GM21576 (cell line): Measurements from ENCODE around the gene OR14A2.
A peak's percentile ranks its signal among the peaks of the same experiment; 100 is the strongest.
"Not testable (repeated sequence)": the region's sequence is repeated elsewhere in the genome, so short reads cannot be mapped to it uniquely, and the experiment has no call there.

ENCODE experiments used
- ATAC-seq: cut with Tn5 transposase; IDR thresholded peaks from one replicate; pipeline ENCODE4 v1.9.1; 2021; ENCODE audit warnings: mild to moderate bottlenecking, moderate library complexity; ENCODE audit not compliant: unreplicated experiment

Gene OR14A2

GRCh38 chr1:247748041-247748440 is at the start of gene OR14A2:
OR14A2 (minus strand) TSS chr1:247748141.
- no peak for ATAC-seq

GRCh38 chr1:247797518-247797917 is 49.6 kb upstream of the OR14A2 start:
- ATAC-seq, result no peak

GRCh38 chr1:247769603-247770002 is 21.7 kb upstream of the OR14A2 start:
- no peak for ATAC-seq

GRCh38 chr1:247760456-247760855 is 12.5 kb upstream of the OR14A2 start, which contains the start of gene OR1C1:
OR1C1 (minus strand) TSS chr1:247760556; CDS start chr1:247758406, 2,150 bp downstream.
- no peak for ATAC-seq

- ATAC-seq, result not testable (repeated sequence)
Observed at GRCh38 chr1:247754311-247754710, 6.4 kb upstream of the OR14A2 start.

- ATAC-seq, result no peak
Observed at GRCh38 chr1:247749870-247750269, 1.9 kb upstream of the OR14A2 start.

GRCh38 chr1:247747616-247748015 is 325 bp downstream of the OR14A2 start:
- no peak for ATAC-seq

DNA sequence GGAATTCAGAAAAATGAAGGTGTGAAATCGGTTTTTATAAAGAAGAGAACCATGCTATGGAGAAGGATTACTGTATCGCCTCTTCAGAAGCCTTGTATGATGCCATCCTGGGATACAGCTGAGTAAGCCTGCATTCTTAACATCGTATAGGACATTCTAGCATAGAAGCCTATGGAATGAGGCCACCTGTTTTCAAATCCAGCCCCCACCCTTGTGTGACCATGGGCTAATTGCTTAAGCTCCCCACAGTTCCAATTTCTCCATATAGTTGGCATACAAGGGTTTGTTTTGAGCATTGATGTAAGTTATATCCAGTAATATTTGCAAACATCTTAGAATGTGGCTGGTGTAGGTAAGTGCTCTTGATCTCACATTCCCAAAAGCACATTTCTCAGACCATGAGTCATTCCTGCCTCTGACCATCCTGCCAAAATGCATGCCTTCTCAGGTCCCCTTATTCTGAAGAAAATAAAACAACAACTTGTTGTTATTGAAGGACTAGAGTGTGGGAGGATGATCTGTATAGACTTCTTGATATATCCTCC is 1.5 kb downstream of the OR14A2 start:
- no peak for ATAC-seq

GRCh38 chr1:247742215-247742760 is 5.7 kb downstream of the OR14A2 start:
- not testable (repeated sequence) for ATAC-seq

DNA sequence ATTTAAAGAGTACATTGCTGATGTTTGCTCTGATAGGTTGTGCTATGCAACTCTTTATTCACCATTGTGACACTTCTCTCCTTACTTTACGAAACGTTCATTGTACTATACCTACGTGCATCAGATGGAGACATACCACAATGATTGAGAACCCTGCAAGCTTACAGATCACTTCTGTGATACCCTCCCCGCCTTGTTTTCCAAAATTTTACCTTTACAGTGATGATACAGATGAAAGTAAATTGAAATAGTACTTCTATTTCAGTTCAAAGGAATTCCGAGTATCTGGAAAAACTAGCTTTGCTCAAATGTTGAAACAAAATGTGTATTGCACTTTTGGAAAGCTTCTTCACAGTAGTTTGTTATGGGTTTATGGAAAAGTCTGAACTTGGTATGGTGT is 6.2 kb downstream of the OR14A2 start:
- no peak for ATAC-seq

GRCh38 chr1:247740721-247741120 is 7.2 kb downstream of the OR14A2 start:
- no peak for ATAC-seq

DNA sequence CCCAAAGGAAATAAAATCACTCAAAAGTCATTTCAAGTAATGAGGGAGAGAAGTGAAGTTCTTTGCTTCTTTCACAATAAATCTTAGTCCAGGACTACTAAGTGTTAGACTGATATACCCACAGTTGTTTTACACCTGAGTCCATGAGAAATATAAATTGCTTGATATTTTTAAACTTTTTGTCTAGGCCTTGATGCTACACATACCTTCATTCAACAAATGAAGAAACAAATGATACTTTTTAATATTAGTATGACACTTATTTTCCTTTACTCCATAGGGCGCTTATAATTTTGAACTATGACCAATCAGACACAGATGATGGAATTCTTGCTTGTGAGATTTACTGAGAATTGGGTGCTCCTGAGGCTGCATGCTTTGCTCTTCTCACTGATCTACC is 9.6 kb downstream of the OR14A2 start, which contains the start of gene OR14K1:
Gene OR14K1 (plus strand): TSS at position 301 of the 400 bp plus-strand sequence. CDS start 0 bp downstream, at position 301.
- no peak for ATAC-seq

GRCh38 chr1:247721222-247721621 is 26.7 kb downstream of the OR14A2 start:
- no peak for ATAC-seq

DNA sequence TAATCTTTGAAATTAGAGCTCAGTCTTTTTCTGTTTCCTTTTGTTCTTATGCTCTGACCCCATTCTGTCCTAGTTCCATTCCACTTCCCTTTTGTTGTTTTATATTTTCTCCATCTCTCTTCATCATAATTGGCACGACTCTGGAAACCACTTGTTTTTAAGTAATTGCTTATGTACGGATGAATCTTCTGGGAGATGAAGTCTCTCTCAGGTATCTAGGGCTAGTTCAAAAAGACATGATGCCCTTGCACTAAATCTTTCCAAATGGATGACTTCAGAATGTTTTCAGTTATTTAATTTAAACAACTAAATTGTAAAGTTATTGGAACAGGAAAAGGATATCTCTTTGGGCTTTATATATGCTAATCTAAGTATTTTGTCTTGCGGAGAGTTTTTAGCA is 31.4 kb downstream of the OR14A2 start, which contains the start of gene OR6F1:
Gene OR6F1 (minus strand): TSS at position 101 of the 400 bp plus-strand sequence. CDS start 3,891 bp downstream, outside the sequence.
- ATAC-seq, result no peak

DNA sequence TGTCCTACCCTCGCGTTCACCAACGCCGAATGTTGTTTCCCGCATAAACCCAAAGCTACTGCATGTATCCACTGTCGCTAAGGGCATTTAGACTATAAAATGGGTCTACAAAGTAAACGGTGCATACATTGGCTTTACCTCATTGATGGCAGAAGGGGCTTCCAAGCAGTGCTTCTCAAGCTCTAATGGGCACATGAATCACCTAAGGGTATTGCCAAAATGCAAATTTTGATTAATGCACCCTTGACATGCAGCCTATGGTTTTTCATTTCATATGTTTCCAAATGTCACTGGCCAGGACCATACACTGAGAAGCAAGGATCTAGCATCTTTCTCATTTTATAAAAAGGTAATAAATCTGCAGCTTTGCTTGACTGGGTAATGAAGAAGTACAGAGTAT is 34.2 kb downstream of the OR14A2 start:
- no peak for ATAC-seq

- ATAC-seq, result not testable (repeated sequence)
Observed at GRCh38 chr1:247710681-247711080, 37.3 kb downstream of the OR14A2 start.

DNA sequence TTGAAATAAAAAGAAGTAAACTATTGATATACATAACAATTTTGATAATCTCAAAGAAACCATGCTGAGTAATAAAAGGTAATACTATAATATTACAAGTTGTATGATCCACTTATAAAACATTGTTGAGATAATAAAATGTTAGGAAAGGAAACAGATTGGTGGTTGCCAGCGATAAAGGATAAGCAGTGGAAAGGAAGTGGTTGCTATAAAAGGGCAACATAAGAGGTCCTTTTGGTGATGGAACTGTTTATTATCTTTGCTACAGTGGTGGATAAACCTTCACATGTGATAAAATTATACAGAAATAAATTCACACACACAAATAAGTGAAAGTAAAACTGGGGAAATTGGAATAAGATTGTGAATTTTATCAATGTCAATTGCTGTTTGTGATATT is 46.6 kb downstream of the OR14A2 start:
- no peak for ATAC-seq

- ATAC-seq, result peak; percentile 95
Observed at GRCh38 chr1:247681288-247681897, 66.5 kb downstream of the OR14A2 start.

DNA sequence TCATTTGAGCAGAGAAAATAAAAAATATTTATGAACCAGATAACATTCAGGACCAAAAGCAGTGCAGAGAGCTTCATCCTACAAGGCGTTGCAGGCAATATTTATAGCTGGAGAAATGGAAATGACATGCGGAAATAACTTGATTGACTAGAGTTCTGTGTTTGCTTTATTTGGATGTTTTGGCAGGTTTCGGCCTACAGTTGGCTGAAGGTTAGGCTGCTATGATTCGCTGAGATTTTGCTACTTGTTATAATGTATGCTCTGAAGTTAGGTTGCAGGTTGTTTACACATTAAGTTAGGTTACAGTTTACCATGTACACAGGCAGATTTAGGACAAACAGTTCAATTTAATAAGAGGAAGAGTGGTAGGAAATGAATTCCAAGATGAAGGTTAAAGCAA is 67.8 kb downstream of the OR14A2 start:
- ATAC-seq, result no peak

- ATAC-seq, result no peak
Observed at GRCh38 chr1:247679639-247680038, 68.3 kb downstream of the OR14A2 start, which contains the start of gene OR13G1. OR13G1 (minus strand) TSS chr1:247679739; CDS start chr1:247673041, 6,698 bp downstream.
